HCT116 (cell line): ENCODE measurements around the gene KYAT1.

Experiments used
- CBX3 ChIP-seq: IDR thresholded peaks from 2 replicates; pipeline ENCODE4 v1.6.1; 2012; ENCODE audit warnings: low read depth
- ELF1 ChIP-seq: IDR thresholded peaks from 2 replicates; pipeline ENCODE4 v1.6.1; 2012; ENCODE audit warnings: low read depth, borderline replicate concordance
- EZH2phosphoT487 ChIP-seq: fragments of 200-600 bp; IDR thresholded peaks from 2 replicates; pipeline ENCODE4 v1.6.1; 2018; ENCODE audit warnings: antibody characterized with exemption, borderline replicate concordance
- POLR2A ChIP-seq: IDR thresholded peaks from 2 replicates; pipeline ENCODE4 v1.7.0; 2011; ENCODE audit warnings: borderline replicate concordance; ENCODE audit not compliant: insufficient read depth, insufficient read length; ENCODE audit errors: extremely low read depth
- POLR2AphosphoS5 ChIP-seq: IDR thresholded peaks from 2 replicates; pipeline ENCODE4 v1.6.1; 2011; ENCODE audit warnings: mild to moderate bottlenecking, low read depth, low read length, moderate library complexity
- RAD21 ChIP-seq: IDR thresholded peaks from 2 replicates; pipeline ENCODE4 v1.6.1; 2012; ENCODE audit warnings: low read depth, mild to moderate bottlenecking
- REST ChIP-seq: IDR thresholded peaks from 2 replicates; pipeline ENCODE4 v1.6.1; 2012; ENCODE audit warnings: low read depth
- SRF ChIP-seq: IDR thresholded peaks from 2 replicates; pipeline ENCODE4 v1.6.1; 2012; ENCODE audit warnings: low read depth
- YY1 ChIP-seq: IDR thresholded peaks from 2 replicates; pipeline ENCODE4 v1.6.1; 2011; ENCODE audit warnings: low read length, low read depth, moderate library complexity, mild to moderate bottlenecking; ENCODE audit not compliant: insufficient replicate concordance; ENCODE audit errors: extremely low read depth
- ZNF274 ChIP-seq: fragments of 200-500 bp; sonication (Bioruptor generic); IDR thresholded peaks from 2 replicates; pipeline ENCODE4 v1.6.1; 2014; ENCODE audit warnings: mild to moderate bottlenecking, low read depth, low read length, inconsistent platforms
- TF ChIP-seq, protein P1 (sequence below), 3 experiments: fragments of 200-600 bp in 1 of 3; sonication (generic) in 1 of 3; IDR thresholded peaks in 2 of 3; conservative IDR thresholded peaks in 1 of 3; 2 replicates each; pipeline ENCODE4 v1.5.1; 2012 to 2017; ENCODE audit warnings: low read depth in 2 of 3, low read length in 2 of 3, antibody characterized with exemption in 1 of 3, borderline replicate concordance in 1 of 3, control low read depth in 1 of 3, mild to moderate bottlenecking in 1 of 3, mixed read lengths in 1 of 3, mixed run types in 1 of 3, moderate library complexity in 1 of 3; ENCODE audit not compliant: insufficient read depth in 1 of 3
- TF ChIP-seq, protein P2 (sequence below): IDR thresholded peaks from 2 replicates; pipeline ENCODE4 v1.6.1; 2012

- TF ChIP-seq, protein P1, sequence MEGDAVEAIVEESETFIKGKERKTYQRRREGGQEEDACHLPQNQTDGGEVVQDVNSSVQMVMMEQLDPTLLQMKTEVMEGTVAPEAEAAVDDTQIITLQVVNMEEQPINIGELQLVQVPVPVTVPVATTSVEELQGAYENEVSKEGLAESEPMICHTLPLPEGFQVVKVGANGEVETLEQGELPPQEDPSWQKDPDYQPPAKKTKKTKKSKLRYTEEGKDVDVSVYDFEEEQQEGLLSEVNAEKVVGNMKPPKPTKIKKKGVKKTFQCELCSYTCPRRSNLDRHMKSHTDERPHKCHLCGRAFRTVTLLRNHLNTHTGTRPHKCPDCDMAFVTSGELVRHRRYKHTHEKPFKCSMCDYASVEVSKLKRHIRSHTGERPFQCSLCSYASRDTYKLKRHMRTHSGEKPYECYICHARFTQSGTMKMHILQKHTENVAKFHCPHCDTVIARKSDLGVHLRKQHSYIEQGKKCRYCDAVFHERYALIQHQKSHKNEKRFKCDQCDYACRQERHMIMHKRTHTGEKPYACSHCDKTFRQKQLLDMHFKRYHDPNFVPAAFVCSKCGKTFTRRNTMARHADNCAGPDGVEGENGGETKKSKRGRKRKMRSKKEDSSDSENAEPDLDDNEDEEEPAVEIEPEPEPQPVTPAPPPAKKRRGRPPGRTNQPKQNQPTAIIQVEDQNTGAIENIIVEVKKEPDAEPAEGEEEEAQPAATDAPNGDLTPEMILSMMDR (IDR thresholded peaks at IDR 0.05 in 2 of 3, conservative IDR thresholded peaks at IDR 0.05 in 1 of 3; ENCODE audit: borderline replicate concordance in 1 of 3, insufficient read depth in 1 of 3, low read depth in 2 of 3, low read length in 2 of 3): no peak
- TF ChIP-seq REST (no peak), YY1 (no peak), EZH2phosphoT487 (no peak), POLR2A (no peak), ZNF274 (no peak), ELF1 (no peak), CBX3 (no peak), POLR2AphosphoS5 (no peak), RAD21 (no peak), SRF (no peak)
- TF ChIP-seq, protein P2, sequence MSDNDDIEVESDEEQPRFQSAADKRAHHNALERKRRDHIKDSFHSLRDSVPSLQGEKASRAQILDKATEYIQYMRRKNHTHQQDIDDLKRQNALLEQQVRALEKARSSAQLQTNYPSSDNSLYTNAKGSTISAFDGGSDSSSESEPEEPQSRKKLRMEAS: no peak
Measured at GRCh38 chr9:128917151-128917849, 35.5 kb upstream of the KYAT1 start.
